DOHH2 (cell line): Measurements from ENCODE around the gene CEP68.

Experiments
- H3F3A ChIP-seq: fragments of 200-600 bp; sonication (generic), shearing (Covaris generic); 2 replicates; pipeline ENCODE4 v1.6.0; 2016; ENCODE audit warnings: antibody characterized with exemption, mild to moderate bottlenecking; ENCODE audit not compliant: control insufficient read depth, insufficient read depth
- H3K27ac ChIP-seq: fragments of 200-600 bp; sonication (generic); 2 replicates; pipeline ENCODE4 v1.5.1; 2014; ENCODE audit warnings: low read depth, mild to moderate bottlenecking, low read length, moderate library complexity
- H3K27me3 ChIP-seq: fragments of 200-600 bp; sonication (generic); 2 replicates; pipeline ENCODE4 v1.6.1; 2014; ENCODE audit warnings: mild to moderate bottlenecking, low read length, mixed read lengths; ENCODE audit not compliant: control insufficient read depth
- H3K36me3 ChIP-seq: fragments of 200-600 bp; sonication (generic); 2 replicates; pipeline ENCODE4 v1.6.1; 2014; ENCODE audit warnings: mild to moderate bottlenecking, low read length, moderate library complexity, mixed read lengths; ENCODE audit not compliant: control insufficient read depth
- H3K4me1 ChIP-seq: fragments of 200-600 bp; sonication (generic); 2 replicates; pipeline ENCODE4 v1.6.1; 2014; ENCODE audit warnings: mild to moderate bottlenecking, low read length, mixed read lengths; ENCODE audit not compliant: control insufficient read depth
- H3K4me2 ChIP-seq: fragments of 200-600 bp; sonication (generic); 2 replicates; pipeline ENCODE4 v1.6.0; 2014; ENCODE audit warnings: mild to moderate bottlenecking, low read length, moderate library complexity
- H3K4me3 ChIP-seq: fragments of 200-600 bp; sonication (generic); 2 replicates; pipeline ENCODE4 v1.5.1; 2014; ENCODE audit warnings: mild to moderate bottlenecking, low read length, mixed read lengths
- H3K79me2 ChIP-seq: fragments of 200-600 bp; sonication (generic); 2 replicates; pipeline ENCODE4 v1.6.1; 2014; ENCODE audit warnings: mild to moderate bottlenecking, low read length, mixed read lengths; ENCODE audit not compliant: control insufficient read depth
- H3K9me2 ChIP-seq: fragments of 200-600 bp; sonication (generic); replicated peaks from 2 replicates; pipeline ENCODE4 v1.6.1; 2014; ENCODE audit warnings: mild to moderate bottlenecking, low read length, mixed read lengths; ENCODE audit not compliant: control insufficient read depth
- H3K9me3 ChIP-seq: fragments of 200-600 bp; sonication (generic); 2 replicates; pipeline ENCODE4 v1.6.1; 2014; ENCODE audit warnings: antibody characterized with exemption, low read length, mixed read lengths; ENCODE audit not compliant: control insufficient read depth, insufficient read depth
- H4K20me1 ChIP-seq: fragments of 200-600 bp; sonication (generic); 2 replicates; pipeline ENCODE4 v1.6.0; 2014; ENCODE audit warnings: low read depth, mild to moderate bottlenecking, antibody characterized with exemption, low read length, moderate library complexity; ENCODE audit not compliant: control insufficient read depth, insufficient read depth
- EZH2phosphoT487 ChIP-seq: fragments of 200-600 bp; sonication (generic); IDR thresholded peaks from 2 replicates; pipeline ENCODE4 v1.6.1; 2017; ENCODE audit warnings: borderline replicate concordance, mild to moderate bottlenecking, antibody characterized with exemption, low read length, moderate library complexity, mixed read lengths
- TF ChIP-seq, protein P1 (sequence below): fragments of 200-600 bp; sonication (generic); IDR thresholded peaks from one replicate; pipeline ENCODE4 v1.5.1; 2014; ENCODE audit warnings: antibody characterized with exemption, mild to moderate bottlenecking, low read depth, low read length; ENCODE audit not compliant: poor library complexity, severe bottlenecking

CEP68 gene

DNA sequence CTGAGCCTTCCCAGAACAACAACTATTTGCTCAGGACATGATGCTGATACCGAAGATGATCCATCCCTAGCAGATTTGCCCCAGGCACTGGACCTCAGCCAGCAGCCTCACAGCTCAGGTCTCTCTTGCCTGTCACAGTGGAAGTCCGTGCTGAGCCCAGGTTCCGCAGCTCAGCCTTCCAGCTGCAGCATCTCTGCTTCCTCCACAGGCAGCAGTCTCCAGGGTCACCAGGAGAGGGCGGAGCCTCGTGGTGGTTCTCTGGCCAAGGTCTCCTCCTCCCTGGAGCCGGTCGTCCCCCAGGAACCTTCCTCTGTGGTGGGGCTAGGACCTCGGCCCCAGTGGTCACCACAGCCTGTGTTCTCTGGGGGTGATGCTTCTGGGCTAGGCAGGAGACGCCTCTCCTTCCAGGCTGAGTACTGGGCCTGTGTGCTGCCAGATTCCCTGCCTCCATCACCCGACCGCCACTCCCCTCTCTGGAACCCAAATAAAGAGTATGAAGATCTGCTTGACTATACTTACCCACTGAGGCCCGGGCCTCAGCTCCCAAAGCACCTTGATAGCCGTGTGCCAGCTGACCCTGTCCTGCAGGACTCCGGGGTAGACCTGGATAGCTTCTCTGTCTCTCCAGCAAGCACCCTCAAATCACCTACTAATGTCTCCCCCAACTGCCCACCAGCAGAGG, 15.4 kb downstream of the CEP68 start:
- peaks cover 48% of the 10 kb centered on the region for H3K36me3 ChIP-seq
- H3K4me3 ChIP-seq: no peak overlapping the region
- H3K79me2 ChIP-seq: no peaks in the 10 kb centered on the region
- peaks cover 28% of the 10 kb centered on the region for H3K4me1 ChIP-seq
- no peaks in the 10 kb centered on the region for H3K27me3 ChIP-seq
- no peak for TF ChIP-seq EZH2phosphoT487
- TF ChIP-seq, protein P1, sequence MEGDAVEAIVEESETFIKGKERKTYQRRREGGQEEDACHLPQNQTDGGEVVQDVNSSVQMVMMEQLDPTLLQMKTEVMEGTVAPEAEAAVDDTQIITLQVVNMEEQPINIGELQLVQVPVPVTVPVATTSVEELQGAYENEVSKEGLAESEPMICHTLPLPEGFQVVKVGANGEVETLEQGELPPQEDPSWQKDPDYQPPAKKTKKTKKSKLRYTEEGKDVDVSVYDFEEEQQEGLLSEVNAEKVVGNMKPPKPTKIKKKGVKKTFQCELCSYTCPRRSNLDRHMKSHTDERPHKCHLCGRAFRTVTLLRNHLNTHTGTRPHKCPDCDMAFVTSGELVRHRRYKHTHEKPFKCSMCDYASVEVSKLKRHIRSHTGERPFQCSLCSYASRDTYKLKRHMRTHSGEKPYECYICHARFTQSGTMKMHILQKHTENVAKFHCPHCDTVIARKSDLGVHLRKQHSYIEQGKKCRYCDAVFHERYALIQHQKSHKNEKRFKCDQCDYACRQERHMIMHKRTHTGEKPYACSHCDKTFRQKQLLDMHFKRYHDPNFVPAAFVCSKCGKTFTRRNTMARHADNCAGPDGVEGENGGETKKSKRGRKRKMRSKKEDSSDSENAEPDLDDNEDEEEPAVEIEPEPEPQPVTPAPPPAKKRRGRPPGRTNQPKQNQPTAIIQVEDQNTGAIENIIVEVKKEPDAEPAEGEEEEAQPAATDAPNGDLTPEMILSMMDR: peak; percentile 31
- no peaks in the 10 kb centered on the region for H3K9me2 ChIP-seq
- no peak overlapping the region for H3K27ac ChIP-seq
- no peaks in the 10 kb centered on the region for H4K20me1 ChIP-seq
- no peak overlapping the region for H3K4me2 ChIP-seq
- H3F3A ChIP-seq: 0 out of 2 replicates have a peak, but pooled peaks cover 3% of the 10 kb centered on the region
- H3K9me3 ChIP-seq: no peaks in the 10 kb centered on the region

DNA sequence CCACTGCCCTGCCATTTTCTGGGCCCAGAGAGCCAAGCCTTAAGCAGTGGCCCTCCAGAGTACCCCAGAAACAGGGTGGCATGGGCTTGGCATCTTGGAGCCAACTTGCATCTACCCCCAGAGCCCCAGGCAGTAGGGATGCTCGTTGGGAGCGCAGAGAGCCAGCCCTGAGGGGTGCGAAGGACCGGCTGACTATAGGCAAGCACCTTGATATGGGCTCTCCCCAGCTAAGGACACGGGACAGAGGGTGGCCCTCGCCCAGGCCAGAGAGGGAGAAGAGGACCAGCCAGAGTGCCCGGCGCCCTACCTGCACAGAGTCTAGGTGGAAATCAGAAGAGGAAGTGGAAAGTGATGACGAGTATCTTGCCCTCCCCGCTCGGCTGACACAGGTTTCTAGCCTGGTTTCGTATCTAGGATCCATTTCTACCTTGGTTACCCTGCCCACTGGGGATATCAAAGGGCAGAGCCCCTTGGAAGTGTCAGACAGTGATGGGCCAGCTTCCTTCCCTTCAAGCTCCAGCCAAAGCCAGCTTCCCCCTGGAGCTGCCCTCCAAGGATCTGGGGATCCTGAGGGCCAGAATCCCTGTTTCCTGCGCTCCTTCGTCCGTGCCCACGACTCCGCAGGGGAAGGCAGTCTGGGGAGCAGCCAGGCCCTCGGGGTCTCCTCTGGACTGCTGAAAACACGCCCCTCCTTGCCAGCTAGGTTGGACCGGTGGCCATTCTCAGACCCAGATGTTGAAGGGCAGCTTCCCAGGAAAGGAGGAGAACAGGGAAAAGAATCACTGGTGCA, 16.2 kb downstream of the CEP68 start:
- Histone ChIP-seq H3K79me2 (no peaks in the 10 kb centered on the region), H3K4me3 (no peak overlapping the region), H3K27ac (no peak overlapping the region), H3K27me3 (no peaks in the 10 kb centered on the region), H4K20me1 (no peaks in the 10 kb centered on the region), H3F3A (0 out of 2 replicates have a peak, but pooled peaks cover 3% of the 10 kb centered on the region), H3K4me1 (peaks cover 28% of the 10 kb centered on the region), H3K4me2 (no peak overlapping the region), H3K36me3 (peaks cover 48% of the 10 kb centered on the region), H3K9me2 (no peaks in the 10 kb centered on the region), H3K9me3 (no peaks in the 10 kb centered on the region)
- no peak for TF ChIP-seq EZH2phosphoT487
- TF ChIP-seq, protein P1: no peak

DNA sequence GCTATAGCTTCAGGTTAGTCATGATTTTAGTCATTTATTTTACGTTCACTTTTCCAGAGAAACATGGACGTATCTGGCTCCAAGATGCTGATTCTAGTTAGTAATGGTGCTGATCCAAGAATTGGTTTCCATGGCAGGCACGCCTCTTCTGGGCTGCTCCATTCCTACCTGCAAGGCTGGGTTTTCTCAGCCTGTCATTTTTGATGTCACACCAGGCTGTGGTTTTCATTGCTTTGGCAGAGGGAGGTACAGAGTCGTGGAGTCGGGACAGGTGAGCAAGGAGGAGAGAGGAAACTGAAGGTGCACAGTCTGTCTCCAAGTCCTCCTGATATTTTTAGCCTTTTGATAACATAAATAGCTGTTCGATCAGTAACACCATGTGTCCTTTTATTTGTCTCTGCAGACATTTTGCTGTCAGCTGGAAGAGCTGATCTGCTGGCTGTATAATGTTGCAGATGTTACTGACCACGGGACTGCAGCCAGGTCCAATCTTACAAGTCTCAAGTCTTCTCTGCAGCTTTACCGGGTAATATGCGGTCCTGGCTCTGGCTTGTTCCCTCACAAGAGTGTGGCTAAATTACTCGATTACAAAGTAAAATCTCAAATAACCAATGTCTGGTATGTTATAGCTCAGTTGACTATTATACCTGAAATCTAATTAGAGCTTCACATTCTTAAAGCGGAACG, 17.8 kb downstream of the CEP68 start:
- Histone ChIP-seq H3K4me2 (no peak overlapping the region), H3K4me1 (peaks cover 38% of the 10 kb centered on the region), H3K36me3 (peaks cover 58% of the 10 kb centered on the region), H3K27me3 (no peaks in the 10 kb centered on the region), H3F3A (0 out of 2 replicates have a peak, but pooled peaks cover 3% of the 10 kb centered on the region), H3K27ac (no peak overlapping the region), H3K9me2 (no peaks in the 10 kb centered on the region), H3K79me2 (no peaks in the 10 kb centered on the region), H4K20me1 (no peaks in the 10 kb centered on the region), H3K9me3 (no peaks in the 10 kb centered on the region), H3K4me3 (no peak overlapping the region)
- no peak for TF ChIP-seq EZH2phosphoT487
- TF ChIP-seq, protein P1: no peak
